ENCODE data around the gene PTH2R.

- TF ChIP-seq, protein P1, sequence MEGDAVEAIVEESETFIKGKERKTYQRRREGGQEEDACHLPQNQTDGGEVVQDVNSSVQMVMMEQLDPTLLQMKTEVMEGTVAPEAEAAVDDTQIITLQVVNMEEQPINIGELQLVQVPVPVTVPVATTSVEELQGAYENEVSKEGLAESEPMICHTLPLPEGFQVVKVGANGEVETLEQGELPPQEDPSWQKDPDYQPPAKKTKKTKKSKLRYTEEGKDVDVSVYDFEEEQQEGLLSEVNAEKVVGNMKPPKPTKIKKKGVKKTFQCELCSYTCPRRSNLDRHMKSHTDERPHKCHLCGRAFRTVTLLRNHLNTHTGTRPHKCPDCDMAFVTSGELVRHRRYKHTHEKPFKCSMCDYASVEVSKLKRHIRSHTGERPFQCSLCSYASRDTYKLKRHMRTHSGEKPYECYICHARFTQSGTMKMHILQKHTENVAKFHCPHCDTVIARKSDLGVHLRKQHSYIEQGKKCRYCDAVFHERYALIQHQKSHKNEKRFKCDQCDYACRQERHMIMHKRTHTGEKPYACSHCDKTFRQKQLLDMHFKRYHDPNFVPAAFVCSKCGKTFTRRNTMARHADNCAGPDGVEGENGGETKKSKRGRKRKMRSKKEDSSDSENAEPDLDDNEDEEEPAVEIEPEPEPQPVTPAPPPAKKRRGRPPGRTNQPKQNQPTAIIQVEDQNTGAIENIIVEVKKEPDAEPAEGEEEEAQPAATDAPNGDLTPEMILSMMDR (IDR thresholded peaks at IDR 0.05), result no peak
- TF ChIP-seq POLR2A (IDR thresholded peaks at IDR 0.05), result no peak
Observed at GRCh38 chr2:208451061-208451460, 44.5 kb downstream of the PTH2R start.

Data from breast epithelium (tissue), 3 donors.